GM12878 (cell line): ENCODE measurements around the gene SNF8. TPM values are rescaled to one million over a fixed set of nuclear protein-coding genes. Genes with fewer than 3 reads are reported as not detected.

ENCODE experiments used
- ATAC-seq: fragments of 200-7000 bp; cut with Tn5 transposase; 3 replicates; pipeline ENCODE4 v1.9.1; 2020; ENCODE audit warnings: mild to moderate bottlenecking, moderate library complexity
- BruUV-seq: library from RNA; stranded (reverse); fragments of 400-500 nt; replicated peaks from 2 replicates; lab custom pipeline; 2021; lab: Mats Ljungman, UMichigan
- CTCF ChIA-PET: fragments of 300-600 bp; sonication (Branson Sonifier 250); formaldehyde crosslinking; extraction: SDS; loops from one replicate; lab custom pipeline; 2021; ENCODE audit warnings: inconsistent platforms; lab: Yijun Ruan, JAX
- POLR2A ChIA-PET: fragments of 350-600 bp; formaldehyde crosslinking; extraction: SDS; loops from one replicate; lab custom pipeline; 2021; ENCODE audit warnings: inconsistent platforms; lab: Charles Lee
- RAD21 ChIA-PET: fragments of 300-600 bp; sonication (Branson Sonifier 250); formaldehyde crosslinking; loops from one replicate; lab custom pipeline; 2023; ENCODE audit warnings: antibody characterized with exemption; ENCODE audit not compliant: unreplicated experiment; lab: Charles Lee
- SMC1A ChIA-PET: fragments of 300-600 bp; sonication (Branson Sonifier 250); formaldehyde crosslinking; loops from one replicate; lab custom pipeline; 2023; ENCODE audit not compliant: unreplicated experiment, uncharacterized antibody; lab: Charles Lee
- DNase-seq: peaks from one replicate; pipeline ENCODE4 v3.0.0-alpha.2; 2011; ENCODE audit warnings: low read depth, low spot score
- FAIRE-seq: peaks from 3 replicates; lab custom pipeline; 2011; peaks lifted over from hg19 to GRCh38; lab: Jason Lieb, UNC
- H2AFZ ChIP-seq: 2 replicates; pipeline ENCODE4 v1.6.0; 2011; ENCODE audit warnings: low read depth, low read length, control low read depth; ENCODE audit not compliant: control insufficient read depth
- H3K27ac ChIP-seq: 2 replicates; pipeline ENCODE4 v1.5.1; 2011; ENCODE audit warnings: control low read depth; ENCODE audit not compliant: control insufficient read depth, insufficient read depth
- H3K27me3 ChIP-seq, 2 experiments: replicated peaks in 1 of 2; 2 replicates each; pipeline versions ENCODE4 v1.6.0 to v1.6.1; 2011; ENCODE audit warnings: low read length in 1 of 2; ENCODE audit not compliant: control insufficient read depth in 2 of 2, insufficient read depth in 2 of 2
- H3K36me3 ChIP-seq, 2 experiments: 2 replicates each; pipeline ENCODE4 v1.5.1; 2011; ENCODE audit warnings: low read length in 1 of 2; ENCODE audit not compliant: control insufficient read depth in 2 of 2, insufficient read depth in 2 of 2
- H3K4me1 ChIP-seq: 2 replicates; pipeline ENCODE4 v1.6.1; 2011; ENCODE audit warnings: mild to moderate bottlenecking, low read length, moderate library complexity, mixed read lengths; ENCODE audit not compliant: control insufficient read depth, insufficient read depth
- H3K4me2 ChIP-seq: 2 replicates; pipeline ENCODE4 v1.6.0; 2011; ENCODE audit warnings: control low read depth; ENCODE audit not compliant: control insufficient read depth, insufficient read depth
- H3K4me3 ChIP-seq: fragments of 200-600 bp; sonication (generic); 2 replicates; pipeline ENCODE4 v1.5.1; 2016
- H3K79me2 ChIP-seq: 2 replicates; pipeline ENCODE4 v1.6.0; 2011; ENCODE audit warnings: low read length; ENCODE audit not compliant: control insufficient read depth, insufficient read depth
- H3K9ac ChIP-seq: 2 replicates; pipeline ENCODE4 v1.8.0; 2011; ENCODE audit warnings: low read length, control low read depth, mixed read lengths; ENCODE audit not compliant: control insufficient read depth, insufficient read depth
- H3K9me3 ChIP-seq: replicated peaks from 3 replicates; pipeline ENCODE4 v1.5.1; 2011; ENCODE audit warnings: mild to moderate bottlenecking, low read length; ENCODE audit not compliant: control insufficient read depth, insufficient read depth
- H4K20me1 ChIP-seq: 2 replicates; pipeline ENCODE4 v1.6.0; 2011; ENCODE audit not compliant: control insufficient read depth, insufficient read depth
- BCLAF1 ChIP-seq: fragments of 450-650 bp; IDR thresholded peaks from 2 replicates; pipeline ENCODE4 v1.6.1; 2017; ENCODE audit warnings: antibody characterized with exemption, mild to moderate bottlenecking, moderate library complexity
- GATAD2B ChIP-seq: fragments of 450-650 bp; conservative IDR thresholded peaks from 2 replicates; pipeline ENCODE4 v1.6.1; 2017; ENCODE audit warnings: low read depth, mild to moderate bottlenecking, moderate library complexity
- HDAC6 ChIP-seq: fragments of 200-600 bp; sonication (generic); IDR thresholded peaks from one replicate; pipeline ENCODE4 v1.8.0; 2017; ENCODE audit warnings: antibody characterized with exemption; ENCODE audit not compliant: unreplicated experiment
- KLF5 ChIP-seq: fragments of 450-650 bp; IDR thresholded peaks from 2 replicates; pipeline ENCODE4 v1.6.1; 2014; ENCODE audit warnings: mild to moderate bottlenecking; ENCODE audit not compliant: partially characterized antibody
- MLLT1 ChIP-seq: fragments of 450-650 bp; IDR thresholded peaks from 2 replicates; pipeline ENCODE4 v1.6.1; 2016; ENCODE audit warnings: mild to moderate bottlenecking
- NFYA ChIP-seq: IDR thresholded peaks from 2 replicates; pipeline ENCODE4 v1.6.1; 2011; ENCODE audit warnings: low read depth, mild to moderate bottlenecking, low read length, improper control_type of control experiment, borderline replicate concordance
- POLR2A ChIP-seq: IDR thresholded peaks from 2 replicates; pipeline ENCODE4 v1.6.1; 2011; ENCODE audit warnings: low read depth, mild to moderate bottlenecking, low read length
- RUNX3 ChIP-seq: IDR thresholded peaks from 2 replicates; pipeline ENCODE4 v1.6.1; 2012; ENCODE audit warnings: low read length, inconsistent platforms
- SIX5 ChIP-seq: IDR thresholded peaks from 2 replicates; pipeline ENCODE4 v1.6.1; 2011; ENCODE audit warnings: mild to moderate bottlenecking, low read depth, low read length, moderate library complexity; ENCODE audit not compliant: severe bottlenecking
- SREBF1 ChIP-seq: IDR thresholded peaks from 2 replicates; pipeline ENCODE4 v1.6.1; 2012; ENCODE audit warnings: mild to moderate bottlenecking, low read length
- WGBS: methylation state at CpG from one replicate; pipeline ENCODE4 v1.1.6; 2016; ENCODE audit warnings: low lambda C conversion rate; ENCODE audit not compliant: insufficient replicate concordance, insufficient coverage; ENCODE audit errors: missing lambda C conversion rate; 5-methylcytosine and 5-hydroxymethylcytosine counted together
- in situ Hi-C: fragments of 300-500 bp; cut with MboI; formaldehyde crosslinking; loops from 9 replicates; pipeline ENCODE4 v1.14.3; 2018; ENCODE audit warnings: mixed read lengths
- intact Hi-C: fragments of 100-400 bp; cut with micrococcal nuclease; formaldehyde crosslinking; loops from one replicate; pipeline ENCODE4 v1.14.2; 2022; ENCODE audit not compliant: unreplicated experiment
- polyA plus RNA-seq, 11 experiments: library from polyadenylated mRNA; depleted of rRNA in 4 of 11; unstranded in 6 of 11; stranded (reverse) in 5 of 11; fragments of >200 nt; fragmentation: Nextera tagmentation in 4 of 11; fragmentation: Illumina TruSeq in 1 of 11; extraction: Ambion mirVana in 4 of 11; extraction: Trizol in 1 of 11; gene quantifications; 1 replicate in 1 of 11; 2 replicates in 10 of 11; pipeline versions ENCODE4 v1.2.1 to v1.2.3, GENCODE V29; 2011 to 2016; ENCODE audit warnings: inconsistent platforms in 2 of 11, missing spikeins in 2 of 11, low read depth in 1 of 11
- total RNA-seq, 4 experiments: library from RNA; depleted of rRNA in 3 of 4; stranded (reverse); fragments of >200 nt in 3 of 4; fragmentation: Illumina TruSeq in 1 of 4; extraction: Trizol in 1 of 4; gene quantifications; 2 replicates each; pipeline versions ENCODE4 v1.2.1 to v1.2.3, GENCODE V29; 2013 to 2021

The SNF8 gene
- total and polyA plus RNA-seq, 10 of the 15 experiments (the other 5 are each of a cell fraction or from before 2014, with no cell fraction given), result 6.1 to 228 (median 95.6) TPM

- TF ChIP-seq GATAD2B (0 out of 2 replicates have a peak, but pooled peaks have one; percentile 24), SREBF1 (peak; percentile 63; the same call in 1 of the 2 replicates)
These were observed 8.3 kb upstream of the SNF8 start (continued) for GRCh38 chr17:48952904-48953303.

GRCh38 chr17:48951572-48951971 is 6.9 kb upstream of the SNF8 start:
- DNase-seq, result no peak
- no peaks in the 10 kb centered on the region for H3K36me3 ChIP-seq
- H3K9ac ChIP-seq, result no peak overlapping the region
- H3K27me3 ChIP-seq, result no peaks in the 10 kb centered on the region
- ChIA-PET SMC1A (interaction anchor here (1.1 kb wide), 1 partner anchor 43 kb away, joined by 4 read pairs; no protein-coding TSS in a partner anchor), RAD21 (interaction anchor here (2.3 kb wide), 1 partner anchor 72 kb away, joined by 10 read pairs; no protein-coding TSS in a partner anchor), POLR2A (interaction anchor here (0.6 to 0.7 kb wide), 3 partner anchors 21 to 32 kb away, joined by 4 to 5 read pairs (median 4); no protein-coding TSS in a partner anchor)
- no peak overlapping the region for H3K4me3 ChIP-seq
- H3K27ac ChIP-seq, result no peak overlapping the region
- BruUV-seq, result no TSS peak
- no peak for FAIRE-seq
- no peak overlapping the region for H2AFZ ChIP-seq
- intact Hi-C loops, result no loop called here
- no peaks in the 10 kb centered on the region for H3K79me2 ChIP-seq
- 79% methylated on average over 5 of the region's 5 CpGs for WGBS
- TF ChIP-seq MLLT1 (no peak), BCLAF1 (no peak), NFYA (no peak), RUNX3 (no peak), SIX5 (no peak), KLF5 (no peak), POLR2A (no peak), HDAC6 (no peak)
- TF ChIP-seq, all 136 proteins: peak for 0
- Histone ChIP-seq H3K4me2 (no peak overlapping the region), H4K20me1 (no peaks in the 10 kb centered on the region), H3K4me1 (peaks cover 7% of the 10 kb centered on the region; the same call in 1 of the 2 replicates), H3K9me3 (no peaks in the 10 kb centered on the region)
- in situ Hi-C loops, result no loop called here
- no peak for ATAC-seq
- CTCF ChIA-PET, result no interaction called here
